Right lobe of liver (tissue), 4 donors: Measurements from ENCODE around the gene EEF2.

Source experiments
- POLR2A ChIP-seq: fragments of 450-650 bp; IDR thresholded peaks from one replicate; pipeline ENCODE4 v1.6.1; 2017; ENCODE audit warnings: antibody characterized with exemption, mild to moderate bottlenecking
- TF ChIP-seq, protein P1 (sequence below), 4 donors: fragments of 200-600 bp in 3 of 4; fragments of 450-650 bp in 1 of 4; IDR thresholded peaks; one replicate each; pipeline versions ENCODE4 v1.5.1 to v1.8.0; 2016 to 2022; ENCODE audit warnings: antibody characterized with exemption in 4 of 4, mild to moderate bottlenecking in 2 of 4
- donor health status: DM: no; HTN: no; CAD: no.
- donor health status: DM: no; HTN: no; CAD: no.
- donor health status: DM: no; HTN: yes; CAD: no.

DNA sequence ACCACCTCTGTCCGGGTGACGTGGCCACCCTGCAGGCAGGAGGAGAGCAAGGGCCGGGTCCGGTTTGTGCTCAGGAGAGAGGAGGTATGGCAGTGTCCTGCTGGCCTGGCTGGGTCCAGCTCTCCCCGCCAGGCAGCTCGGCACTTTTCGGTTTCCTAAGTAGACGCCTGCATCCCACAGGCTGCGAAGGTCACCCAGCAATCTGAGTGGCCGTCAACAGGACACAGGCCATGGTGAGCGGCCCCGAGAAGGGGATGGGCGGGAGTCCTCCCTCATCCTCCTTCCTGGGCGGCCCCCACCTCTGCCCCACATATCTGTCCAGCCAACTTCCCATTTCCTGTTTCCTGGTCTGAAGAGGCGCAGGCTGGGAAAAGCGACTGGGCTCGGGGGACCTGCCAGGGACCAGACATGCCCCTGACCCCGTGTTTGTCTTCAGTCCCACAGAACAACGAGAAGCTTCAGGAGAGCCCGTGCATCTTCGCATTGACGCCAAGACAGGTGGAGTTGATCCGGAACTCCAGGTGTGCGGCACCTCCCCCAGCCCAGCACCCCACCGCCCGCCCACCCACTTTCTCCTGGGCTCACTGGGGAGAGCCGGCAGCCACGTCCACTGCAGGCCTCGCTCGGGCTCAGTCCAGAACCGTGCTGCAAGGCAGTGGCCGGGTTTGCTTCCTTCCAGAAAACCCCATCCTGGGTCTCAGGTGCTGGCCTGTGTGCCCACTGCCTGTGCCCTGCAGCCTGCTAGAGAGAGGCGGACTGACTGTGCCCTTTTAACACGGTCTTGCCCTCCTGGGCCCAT lies 38.5 kb upstream of the EEF2 start:
- TF ChIP-seq, protein P1, sequence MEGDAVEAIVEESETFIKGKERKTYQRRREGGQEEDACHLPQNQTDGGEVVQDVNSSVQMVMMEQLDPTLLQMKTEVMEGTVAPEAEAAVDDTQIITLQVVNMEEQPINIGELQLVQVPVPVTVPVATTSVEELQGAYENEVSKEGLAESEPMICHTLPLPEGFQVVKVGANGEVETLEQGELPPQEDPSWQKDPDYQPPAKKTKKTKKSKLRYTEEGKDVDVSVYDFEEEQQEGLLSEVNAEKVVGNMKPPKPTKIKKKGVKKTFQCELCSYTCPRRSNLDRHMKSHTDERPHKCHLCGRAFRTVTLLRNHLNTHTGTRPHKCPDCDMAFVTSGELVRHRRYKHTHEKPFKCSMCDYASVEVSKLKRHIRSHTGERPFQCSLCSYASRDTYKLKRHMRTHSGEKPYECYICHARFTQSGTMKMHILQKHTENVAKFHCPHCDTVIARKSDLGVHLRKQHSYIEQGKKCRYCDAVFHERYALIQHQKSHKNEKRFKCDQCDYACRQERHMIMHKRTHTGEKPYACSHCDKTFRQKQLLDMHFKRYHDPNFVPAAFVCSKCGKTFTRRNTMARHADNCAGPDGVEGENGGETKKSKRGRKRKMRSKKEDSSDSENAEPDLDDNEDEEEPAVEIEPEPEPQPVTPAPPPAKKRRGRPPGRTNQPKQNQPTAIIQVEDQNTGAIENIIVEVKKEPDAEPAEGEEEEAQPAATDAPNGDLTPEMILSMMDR (IDR thresholded peaks at IDR 0.05), result no peak
- TF ChIP-seq POLR2A, result no peak
